Activated naive CD4-positive, alpha-beta T cell treated with anti-CD3 and anti-CD28 coated beads for 36 hours (primary cell): ENCODE measurements around the gene KDM4E. TPM values are rescaled to one million over a fixed set of nuclear protein-coding genes. Genes with fewer than 3 reads are reported as not detected.
"Not testable (repeated sequence)": the region's sequence is repeated elsewhere in the genome, so short reads cannot be mapped to it uniquely, and the experiment has no call there.

Source experiments
- CTCF ChIA-PET: fragments of 350-600 bp; sonication (Branson Sonifier 250); formaldehyde crosslinking; loops from one replicate; lab custom pipeline; 2021; ENCODE audit warnings: antibody characterized with exemption; lab: Charles Lee
- DNase-seq: peaks from one replicate; pipeline ENCODE4 v3.0.0-alpha.2; 2020
- H3K27ac Mint-ChIP-seq: one replicate; pipeline ENCODE4 v1.8.0; 2021; ENCODE audit warnings: mild to moderate bottlenecking, mixed read lengths
- H3K27me3 Mint-ChIP-seq: one replicate; pipeline ENCODE4 v1.8.0; 2021; ENCODE audit warnings: low read depth, mixed read lengths
- H3K36me3 Mint-ChIP-seq: one replicate; pipeline ENCODE4 v1.8.0; 2021; ENCODE audit warnings: low read depth, mixed read lengths
- H3K4me1 Mint-ChIP-seq: one replicate; pipeline ENCODE4 v1.8.0; 2021; ENCODE audit warnings: low read depth, mixed read lengths
- H3K4me3 Mint-ChIP-seq: one replicate; pipeline ENCODE4 v1.8.0; 2021; ENCODE audit warnings: mild to moderate bottlenecking, moderate library complexity, mixed read lengths
- H3K9me3 Mint-ChIP-seq: one replicate; pipeline ENCODE4 v1.8.0; 2021; ENCODE audit warnings: mixed read lengths
- intact Hi-C: fragments of 100-400 bp; cut with micrococcal nuclease; formaldehyde crosslinking; loops from one replicate; pipeline ENCODE4 v1.15.1; 2023
- total RNA-seq, 2 experiments: library from RNA; stranded (reverse); gene quantifications; one replicate each; pipeline ENCODE4 v1.2.3, GENCODE V29; 2021

KDM4E gene
- not detected for total RNA-seq

- DNase-seq = no peak
- CTCF ChIA-PET = no interaction called here
- Mint-ChIP-seq H3K27me3 (no peaks in the 10 kb centered on the region), H3K27ac (no peak within 1 kb of the TSS), H3K36me3 (no peaks in the 10 kb centered on the region), H3K9me3 (no peaks in the 10 kb centered on the region), H3K4me3 (no peak within 1 kb of the TSS), H3K4me1 (no peaks in the 10 kb centered on the region)
- intact Hi-C loops = no loop called here
Observed at GRCh38 chr11:95024958-95025357, at the start of gene KDM4E. TSS of gene KDM4E (plus strand) at chr11:95025258. CDS start at chr11:95025558, 300 bp downstream.

DNA sequence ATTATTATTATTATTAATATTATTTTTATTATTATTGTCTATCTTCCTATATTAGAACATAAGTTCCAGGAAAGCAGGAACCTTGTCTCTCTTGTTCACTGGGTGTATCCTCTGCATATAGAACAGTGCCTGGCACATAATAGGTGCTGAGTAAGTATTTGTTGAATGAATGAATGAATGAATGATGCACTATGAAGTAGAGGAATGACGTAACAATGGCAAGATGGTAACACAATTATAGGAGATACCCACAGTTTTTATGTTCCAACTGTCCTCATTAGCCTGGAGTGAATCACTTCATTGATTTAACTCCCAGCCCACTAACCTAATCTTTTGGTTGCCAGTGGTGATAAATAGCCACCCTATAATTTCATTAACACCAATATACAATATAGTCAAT, 49.5 kb upstream of the KDM4E start:
- DNase-seq = no peak
- intact Hi-C loops = loop anchor here (10.0 kb wide), 1 partner anchor 729 kb away; no protein-coding TSS in a partner anchor
- H3K4me1 Mint-ChIP-seq = peaks cover 31% of the 10 kb centered on the region
- CTCF ChIA-PET = interaction anchor here (1.9 kb wide), 1 partner anchor 92 kb away, joined by 8 read pairs; no protein-coding TSS in a partner anchor
- peaks cover 11% of the 10 kb centered on the region for H3K36me3 Mint-ChIP-seq
- no peak overlapping the region for H3K27ac Mint-ChIP-seq
- no peak overlapping the region for H3K4me3 Mint-ChIP-seq
- no peaks in the 10 kb centered on the region for H3K9me3 Mint-ChIP-seq
- H3K27me3 Mint-ChIP-seq = no peaks in the 10 kb centered on the region

DNA sequence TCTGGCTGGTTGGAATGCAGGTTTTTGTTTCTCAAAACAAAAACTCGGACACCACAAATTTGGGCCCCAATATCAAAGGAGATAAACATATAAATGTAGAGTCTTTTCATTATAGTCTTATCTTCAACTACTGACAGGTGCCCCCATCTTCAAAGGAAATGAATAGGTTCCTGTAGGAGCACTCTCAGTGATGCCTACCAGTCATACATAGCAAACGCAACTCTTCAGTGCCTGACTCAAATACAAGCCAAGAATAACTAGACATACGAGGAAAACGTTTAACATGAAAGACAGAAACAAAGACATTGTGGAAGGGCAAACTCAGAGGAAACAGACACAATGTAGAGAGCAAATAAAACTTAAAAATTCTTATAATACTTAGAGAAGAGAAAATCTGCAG, 37.7 kb upstream of the KDM4E start:
- no peaks in the 10 kb centered on the region for H3K36me3 Mint-ChIP-seq
- CTCF ChIA-PET = no interaction called here
- no peak overlapping the region for H3K4me3 Mint-ChIP-seq
- no peak for DNase-seq
- peaks cover 18% of the 10 kb centered on the region for H3K27me3 Mint-ChIP-seq
- H3K9me3 Mint-ChIP-seq = no peaks in the 10 kb centered on the region
- H3K27ac Mint-ChIP-seq = no peak overlapping the region
- intact Hi-C loops = no loop called here
- no peaks in the 10 kb centered on the region for H3K4me1 Mint-ChIP-seq

- Mint-ChIP-seq H3K36me3 (no peaks in the 10 kb centered on the region), H3K9me3 (no peaks in the 10 kb centered on the region), H3K27ac (no peak overlapping the region), H3K4me3 (no peak overlapping the region), H3K27me3 (peaks cover 18% of the 10 kb centered on the region), H3K4me1 (no peaks in the 10 kb centered on the region)
- intact Hi-C loops = no loop called here
- CTCF ChIA-PET = no interaction called here
- no peak for DNase-seq
Observed at GRCh38 chr11:94988748-94989147, 36.3 kb upstream of the KDM4E start.

- DNase-seq = no peak
- CTCF ChIA-PET = no interaction called here
- intact Hi-C loops = no loop called here
- H3K4me3 Mint-ChIP-seq = no peak overlapping the region
- peaks cover under 1% of the 10 kb centered on the region for H3K36me3 Mint-ChIP-seq
- H3K4me1 Mint-ChIP-seq = no peaks in the 10 kb centered on the region
- H3K27ac Mint-ChIP-seq = no peak overlapping the region
- no peaks in the 10 kb centered on the region for H3K9me3 Mint-ChIP-seq
- H3K27me3 Mint-ChIP-seq = peaks cover 8% of the 10 kb centered on the region
Observed at GRCh38 chr11:94993400-94993943, 31.6 kb upstream of the KDM4E start.

GRCh38 chr11:94997437-94997836, 27.6 kb upstream of the KDM4E start:
- intact Hi-C loops = no loop called here
- CTCF ChIA-PET = no interaction called here
- no peaks in the 10 kb centered on the region for H3K9me3 Mint-ChIP-seq
- DNase-seq = no peak
- no peak overlapping the region for H3K4me3 Mint-ChIP-seq
- no peaks in the 10 kb centered on the region for H3K27me3 Mint-ChIP-seq
- H3K27ac Mint-ChIP-seq = no peak overlapping the region
- peaks cover 2% of the 10 kb centered on the region for H3K36me3 Mint-ChIP-seq
- H3K4me1 Mint-ChIP-seq = no peaks in the 10 kb centered on the region

- Mint-ChIP-seq H3K36me3 (peaks cover 2% of the 10 kb centered on the region), H3K9me3 (no peaks in the 10 kb centered on the region), H3K4me3 (no peak overlapping the region), H3K27ac (no peak overlapping the region), H3K4me1 (no peaks in the 10 kb centered on the region), H3K27me3 (no peaks in the 10 kb centered on the region)
- no peak for DNase-seq
- CTCF ChIA-PET = no interaction called here
- intact Hi-C loops = no loop called here
Observed at GRCh38 chr11:94998285-94998684, 26.8 kb upstream of the KDM4E start.

GRCh38 chr11:95003716-95004115, 21.3 kb upstream of the KDM4E start:
- H3K27ac Mint-ChIP-seq = no peak overlapping the region
- no peak overlapping the region for H3K4me3 Mint-ChIP-seq
- DNase-seq = no peak
- H3K27me3 Mint-ChIP-seq = no peaks in the 10 kb centered on the region
- intact Hi-C loops = no loop called here
- H3K36me3 Mint-ChIP-seq = peaks cover 1% of the 10 kb centered on the region
- H3K4me1 Mint-ChIP-seq = no peaks in the 10 kb centered on the region
- CTCF ChIA-PET = no interaction called here
- H3K9me3 Mint-ChIP-seq = no peaks in the 10 kb centered on the region

DNA sequence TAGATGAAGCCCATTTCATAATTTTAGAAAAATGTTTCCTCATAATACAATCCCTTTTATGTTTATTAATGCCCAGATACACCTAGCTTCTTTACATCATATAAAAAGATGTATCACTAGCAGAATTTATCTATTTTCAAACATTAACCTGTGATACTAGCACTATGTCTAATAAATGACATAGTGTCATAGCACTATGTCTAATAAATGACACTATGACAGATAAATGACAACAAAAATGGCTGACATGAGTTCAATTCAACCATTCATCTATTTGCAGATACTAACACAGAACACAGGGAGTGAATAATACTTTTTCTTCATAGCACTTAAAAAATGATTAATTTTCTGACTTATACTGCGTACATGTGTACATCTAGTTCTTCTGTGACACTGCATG, 19.4 kb upstream of the KDM4E start:
- CTCF ChIA-PET = interaction anchor here (0.6 kb wide), 1 partner anchor 10 kb away, joined by 3 read pairs; no protein-coding TSS in a partner anchor
- DNase-seq = no peak
- no peaks in the 10 kb centered on the region for H3K4me1 Mint-ChIP-seq
- no peak overlapping the region for H3K4me3 Mint-ChIP-seq
- no peak overlapping the region for H3K27ac Mint-ChIP-seq
- peaks cover 4% of the 10 kb centered on the region for H3K27me3 Mint-ChIP-seq
- intact Hi-C loops = no loop called here
- H3K36me3 Mint-ChIP-seq = no peaks in the 10 kb centered on the region
- H3K9me3 Mint-ChIP-seq = no peaks in the 10 kb centered on the region

DNA sequence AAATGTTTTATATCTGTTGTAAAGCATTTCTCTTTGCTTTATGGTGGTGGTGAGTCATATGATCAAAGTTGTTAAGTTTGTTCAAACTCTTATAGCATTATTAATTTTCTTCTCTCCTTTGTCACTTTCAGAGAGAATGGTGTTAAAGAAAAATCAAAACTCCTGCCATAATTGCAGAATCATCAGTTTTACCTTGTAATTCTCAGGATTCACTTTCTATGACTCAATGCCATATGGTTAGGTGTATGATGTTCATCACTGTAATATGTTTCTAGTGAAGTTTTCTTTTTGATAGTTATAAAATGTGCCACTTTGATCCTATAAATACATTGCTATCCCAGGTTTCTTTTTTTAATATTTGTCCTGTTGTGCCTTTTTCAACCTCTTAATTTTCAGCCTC, 13.7 kb upstream of the KDM4E start:
- no peak overlapping the region for H3K4me3 Mint-ChIP-seq
- intact Hi-C loops = no loop called here

GRCh38 chr11:95014184-95014821, 10.8 kb upstream of the KDM4E start:
- H3K27me3 Mint-ChIP-seq = peaks cover 4% of the 10 kb centered on the region
- intact Hi-C loops = no loop called here
- H3K9me3 Mint-ChIP-seq = no peaks in the 10 kb centered on the region
- no peak overlapping the region for H3K27ac Mint-ChIP-seq
- H3K4me3 Mint-ChIP-seq = no peak overlapping the region
- DNase-seq = no peak
- CTCF ChIA-PET = no interaction called here
- H3K36me3 Mint-ChIP-seq = no peaks in the 10 kb centered on the region
- H3K4me1 Mint-ChIP-seq = no peaks in the 10 kb centered on the region

More for the DNA sequence above, 13.7 kb upstream of the KDM4E start:
- CTCF ChIA-PET = no interaction called here
- H3K4me1 Mint-ChIP-seq = no peaks in the 10 kb centered on the region
- no peak for DNase-seq
- no peaks in the 10 kb centered on the region for H3K36me3 Mint-ChIP-seq
- H3K27me3 Mint-ChIP-seq = peaks cover 7% of the 10 kb centered on the region
- no peaks in the 10 kb centered on the region for H3K9me3 Mint-ChIP-seq
- no peak overlapping the region for H3K27ac Mint-ChIP-seq

- H3K4me3 Mint-ChIP-seq = no peak overlapping the region
- no peaks in the 10 kb centered on the region for H3K4me1 Mint-ChIP-seq
- CTCF ChIA-PET = interaction anchor here (0.7 kb wide), 2 partner anchors 11 to 355 kb away, joined by 3 read pairs; no protein-coding TSS in a partner anchor
- no peaks in the 10 kb centered on the region for H3K36me3 Mint-ChIP-seq
- intact Hi-C loops = no loop called here
- H3K27me3 Mint-ChIP-seq = no peaks in the 10 kb centered on the region
- DNase-seq = no peak
- H3K27ac Mint-ChIP-seq = no peak overlapping the region
- H3K9me3 Mint-ChIP-seq = no peaks in the 10 kb centered on the region
Observed at GRCh38 chr11:95016139-95016538, 8.9 kb upstream of the KDM4E start.

DNA sequence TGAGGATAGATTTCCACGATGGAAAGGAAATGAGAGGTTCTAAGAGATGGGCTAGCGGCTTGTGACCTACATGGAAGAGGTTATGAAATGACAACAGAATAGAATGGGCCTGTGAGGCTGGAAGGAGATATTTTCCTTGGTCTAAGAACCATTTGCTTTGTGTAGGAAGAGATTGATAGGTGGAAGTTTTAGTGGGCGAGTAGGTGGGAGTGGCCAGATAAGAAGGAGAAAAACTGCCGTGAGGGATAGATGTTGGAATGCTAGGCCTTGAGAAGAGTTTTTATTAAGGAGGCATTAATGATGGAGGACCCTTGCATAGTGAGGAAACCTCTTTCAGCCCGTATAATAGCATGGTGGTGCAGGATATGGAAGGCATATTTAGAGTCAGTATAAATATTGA, 3.6 kb upstream of the KDM4E start:
- H3K27ac Mint-ChIP-seq, DNase-seq, H3K36me3 Mint-ChIP-seq, H3K4me3 Mint-ChIP-seq, H3K9me3 Mint-ChIP-seq, CTCF ChIA-PET, intact Hi-C loops, H3K4me1 Mint-ChIP-seq, H3K27me3 Mint-ChIP-seq: not testable (repeated sequence)
